H9 (cell line): ENCODE results near the gene MAPK7. TPM values are rescaled to one million over a fixed set of nuclear protein-coding genes. Genes with fewer than 3 reads are reported as not detected.

Source experiments
- DNase-seq: peaks from one replicate; pipeline ENCODE4 v3.0.0-alpha.2; 2017
- H2AFZ ChIP-seq: one replicate; pipeline ENCODE4 v1.6.1; 2013; ENCODE audit warnings: mild to moderate bottlenecking, low read length, control low read depth, moderate library complexity
- H2AK5ac ChIP-seq: 2 replicates; pipeline ENCODE4 v1.6.1; 2013; ENCODE audit warnings: low read length, control low read depth, mixed read lengths; ENCODE audit not compliant: insufficient read length
- H2BK120ac ChIP-seq: one replicate; pipeline ENCODE4 v1.6.1; 2013; ENCODE audit warnings: low read depth, mild to moderate bottlenecking, low read length, control low read depth, inconsistent platforms; ENCODE audit not compliant: poor library complexity, severe bottlenecking
- H2BK12ac ChIP-seq: 2 replicates; pipeline ENCODE4 v1.6.1; 2013; ENCODE audit warnings: low read length, control low read depth, mixed read lengths, low read depth; ENCODE audit not compliant: insufficient read length
- H2BK15ac ChIP-seq: 2 replicates; pipeline ENCODE4 v1.6.1; 2013; ENCODE audit warnings: low read depth, low read length, control low read depth
- H2BK20ac ChIP-seq: one replicate; pipeline ENCODE4 v1.6.1; 2013; ENCODE audit warnings: low read depth, mild to moderate bottlenecking, low read length, control low read depth, inconsistent platforms; ENCODE audit not compliant: poor library complexity, severe bottlenecking
- H2BK5ac ChIP-seq: 2 replicates; pipeline ENCODE4 v1.6.1; 2013; ENCODE audit warnings: low read length, control low read depth, mixed read lengths; ENCODE audit not compliant: insufficient read length
- H3K14ac ChIP-seq: 2 replicates; pipeline ENCODE4 v1.6.1; 2013; ENCODE audit warnings: low read length, control low read depth; ENCODE audit not compliant: insufficient read depth
- H3K18ac ChIP-seq: 2 replicates; pipeline ENCODE4 v1.6.1; 2013; ENCODE audit warnings: low read depth, mild to moderate bottlenecking, mixed read lengths, low read length, control low read depth; ENCODE audit not compliant: insufficient read length
- H3K23ac ChIP-seq: 2 replicates; pipeline ENCODE4 v1.6.1; 2013; ENCODE audit warnings: low read length, control low read depth, mixed read lengths, low read depth; ENCODE audit not compliant: insufficient read length
- H3K23me2 ChIP-seq: 2 replicates; pipeline ENCODE4 v1.6.1; 2013; ENCODE audit warnings: low read depth, mild to moderate bottlenecking, mixed read lengths, low read length, control low read depth; ENCODE audit not compliant: insufficient read length, poor library complexity, severe bottlenecking
- H3K27ac ChIP-seq: 2 replicates; pipeline ENCODE4 v1.5.1; 2013; ENCODE audit warnings: low read length, control low read depth, mixed read lengths, low read depth; ENCODE audit not compliant: insufficient read length
- H3K27me3 ChIP-seq: 2 replicates; pipeline ENCODE4 v1.6.1; 2013; ENCODE audit warnings: low read length, control low read depth, inconsistent platforms; ENCODE audit not compliant: insufficient read depth
- H3K4ac ChIP-seq: 2 replicates; pipeline ENCODE4 v1.6.1; 2013; ENCODE audit warnings: low read depth, mild to moderate bottlenecking, control low read depth, inconsistent platforms, low read length, moderate library complexity
- H3K4me1 ChIP-seq: 2 replicates; pipeline ENCODE4 v1.6.1; 2013; ENCODE audit warnings: low read length, control low read depth, inconsistent platforms; ENCODE audit not compliant: insufficient read depth
- H3K4me2 ChIP-seq: 2 replicates; pipeline ENCODE4 v1.6.1; 2013; ENCODE audit warnings: low read length, control low read depth, mixed read lengths; ENCODE audit not compliant: insufficient read length, insufficient read depth
- H3K56ac ChIP-seq: 2 replicates; pipeline ENCODE4 v1.6.1; 2013; ENCODE audit warnings: low read depth, mild to moderate bottlenecking, mixed read lengths, low read length, control low read depth; ENCODE audit not compliant: insufficient read length
- H3K79me1 ChIP-seq: 2 replicates; pipeline ENCODE4 v1.6.1; 2013; ENCODE audit warnings: low read depth, mild to moderate bottlenecking, moderate library complexity, low read length, control low read depth, inconsistent platforms; ENCODE audit not compliant: insufficient read depth, poor library complexity, severe bottlenecking
- H3K79me2 ChIP-seq: 2 replicates; pipeline ENCODE4 v1.6.1; 2013; ENCODE audit warnings: low read length, control low read depth, inconsistent platforms; ENCODE audit not compliant: insufficient read depth
- H3K9ac ChIP-seq: 2 replicates; pipeline ENCODE4 v1.6.1; 2013; ENCODE audit warnings: low read length, control low read depth, mixed read lengths; ENCODE audit not compliant: insufficient read length; ENCODE audit errors: extremely low read depth
- H3K9me3 ChIP-seq: one replicate; pipeline ENCODE4 v1.6.1; 2013; ENCODE audit warnings: low read depth, low read length, inconsistent platforms; ENCODE audit not compliant: control insufficient read depth
- H3T11ph ChIP-seq: one replicate; pipeline ENCODE4 v1.6.1; 2013; ENCODE audit warnings: mild to moderate bottlenecking, low read length, control low read depth, inconsistent platforms
- H4K20me1 ChIP-seq: one replicate; pipeline ENCODE4 v1.6.1; 2013; ENCODE audit not compliant: control insufficient read depth, insufficient read length, insufficient read depth
- H4K5ac ChIP-seq: 2 replicates; pipeline ENCODE4 v1.6.1; 2013; ENCODE audit warnings: low read depth, mild to moderate bottlenecking, mixed read lengths, low read length, control low read depth; ENCODE audit not compliant: insufficient read length
- H4K8ac ChIP-seq: replicated peaks from 2 replicates; pipeline ENCODE4 v1.6.1; 2013; ENCODE audit warnings: low read length, control low read depth, mixed read lengths, low read depth; ENCODE audit not compliant: insufficient read length
- H4K91ac ChIP-seq: 2 replicates; pipeline ENCODE4 v1.6.1; 2013; ENCODE audit warnings: low read depth, mild to moderate bottlenecking, moderate library complexity, mixed read lengths, low read length, control low read depth; ENCODE audit not compliant: insufficient read length
- H3K27ac Mint-ChIP-seq, 3 experiments: 2 replicates in 2 of 3; 3 replicates in 1 of 3; pipeline ENCODE4 v1.8.0; 2020 to 2021; ENCODE audit warnings: mixed read lengths in 3 of 3, mild to moderate bottlenecking in 1 of 3, moderate library complexity in 1 of 3
- H3K27me3 Mint-ChIP-seq: 2 replicates; pipeline ENCODE4 v1.8.0; 2021; ENCODE audit warnings: low read depth, mild to moderate bottlenecking, moderate library complexity, mixed read lengths
- H3K36me3 Mint-ChIP-seq, 3 experiments: 2 replicates in 2 of 3; 3 replicates in 1 of 3; pipeline ENCODE4 v1.8.0; 2020 to 2021; ENCODE audit warnings: low read depth in 3 of 3, mixed read lengths in 3 of 3; ENCODE audit not compliant: insufficient read depth in 1 of 3
- H3K4me1 Mint-ChIP-seq, 2 experiments: 2 replicates each; pipeline ENCODE4 v1.8.0; 2020; ENCODE audit warnings: mixed read lengths in 2 of 2
- H3K4me3 Mint-ChIP-seq, 2 experiments: 2 replicates in 1 of 2; 3 replicates in 1 of 2; pipeline ENCODE4 v1.8.0; 2020 to 2021; ENCODE audit warnings: mild to moderate bottlenecking in 2 of 2, mixed read lengths in 2 of 2, moderate library complexity in 1 of 2
- H3K9me3 Mint-ChIP-seq, 2 experiments: 2 replicates in 1 of 2; 3 replicates in 1 of 2; pipeline ENCODE4 v1.8.0; 2020; ENCODE audit warnings: mild to moderate bottlenecking in 2 of 2, mixed read lengths in 2 of 2, moderate library complexity in 1 of 2
- CTCF ChIP-seq: fragments of 200-600 bp; sonication (generic); conservative IDR thresholded peaks from 3 replicates; pipeline ENCODE4 v1.8.0; 2021; ENCODE audit warnings: antibody characterized with exemption, mild to moderate bottlenecking
- WGBS: extraction: QIAGEN DNeasy Blood & Tissue Kit; methylation state at CpG from one replicate; pipeline ENCODE4 v1.1.7; 2013; ENCODE audit warnings: missing lambda C conversion rate, low lambda C conversion rate, mixed read lengths; ENCODE audit not compliant: insufficient read length; ENCODE audit errors: extremely low coverage; 5-methylcytosine and 5-hydroxymethylcytosine counted together
- total RNA-seq: library from RNA; stranded (reverse); gene quantifications from 2 replicates; pipeline ENCODE4 v1.2.1, GENCODE V29; 2021

MAPK7 gene
- total RNA-seq, 1 experiment from 2014 or later, result 43.8 TPM

- no peaks in the 10 kb centered on the region for H3K23me2 ChIP-seq
- no peak within 1 kb of the TSS for H4K5ac ChIP-seq
- H3K18ac ChIP-seq, result no peak within 1 kb of the TSS
- no peak within 1 kb of the TSS for H2BK20ac ChIP-seq
- no peak for DNase-seq
- H3K9me3 ChIP-seq, result no peaks in the 10 kb centered on the region
- H2BK12ac ChIP-seq, result no peak within 1 kb of the TSS
- H2AFZ ChIP-seq, result no peak within 1 kb of the TSS
- Mint-ChIP-seq H3K27me3 (peaks cover 5% of the 10 kb centered on the region), H3K9me3 (no peaks in the 10 kb centered on the region), H3K4me3 (peak within 1 kb of the TSS in 1 of 2 experiments; percentile 67; a peak in 3 of 5 replicates), H3K27ac (no peak within 1 kb of the TSS), H3K36me3 (no peaks in the 10 kb centered on the region; a peak in 1 of 7 replicates), H3K4me1 (peaks cover 15 to 28% of the 10 kb centered on the region in 2 experiments)
- H3K4me1 ChIP-seq, result no peaks in the 10 kb centered on the region
- no peak within 1 kb of the TSS for H2BK5ac ChIP-seq
- H4K91ac ChIP-seq, result no peak within 1 kb of the TSS
- no peak within 1 kb of the TSS for H3K14ac ChIP-seq
- H3K23ac ChIP-seq, result no peak within 1 kb of the TSS
- no peak within 1 kb of the TSS for H3K9ac ChIP-seq
- no peak within 1 kb of the TSS for H3K27ac ChIP-seq
- H2BK15ac ChIP-seq, result no peak within 1 kb of the TSS
- no peaks in the 10 kb centered on the region for H4K20me1 ChIP-seq
- no peaks in the 10 kb centered on the region for H3K27me3 ChIP-seq
- H3K79me1 ChIP-seq, result no peaks in the 10 kb centered on the region
- no peak for TF ChIP-seq CTCF
- H3K56ac ChIP-seq, result no peak within 1 kb of the TSS
- no peak within 1 kb of the TSS for H4K8ac ChIP-seq
- no peak within 1 kb of the TSS for H2BK120ac ChIP-seq
- no peak within 1 kb of the TSS for H3T11ph ChIP-seq
- H3K4me2 ChIP-seq, result peak within 1 kb of the TSS; percentile 8
- no peak within 1 kb of the TSS for H3K4ac ChIP-seq
- H2AK5ac ChIP-seq, result no peak within 1 kb of the TSS
- no peaks in the 10 kb centered on the region for H3K79me2 ChIP-seq
- WGBS, result no CpG with 5 or more reads among the region's 23 CpGs
These were observed 32.8 kb downstream of the MAPK7 start, which contains the start of gene RNF112 for GRCh38 chr17:19410875-19411620. Gene RNF112, plus strand, starts transcription at chr17:19411232. Its CDS starts 177 bp downstream, at chr17:19411409.
